Muscle of leg (tissue), 11 donors: Measurements from ENCODE around the gene RFC2. TPM values are rescaled to one million over a fixed set of nuclear protein-coding genes. Genes with fewer than 3 reads are reported as not detected.
A peak's percentile ranks its signal among the peaks of the same experiment; 100 is the strongest.

Source experiments
- DNase-seq: peaks from one replicate; pipeline ENCODE4 v3.0.0; 2013
- H3K27ac ChIP-seq: one replicate; pipeline ENCODE4 v1.5.1; 2013; ENCODE audit warnings: mild to moderate bottlenecking, low read length, control low read depth
- H3K27me3 ChIP-seq: one replicate; pipeline ENCODE4 v1.6.1; 2013; ENCODE audit warnings: low read length; ENCODE audit not compliant: control insufficient read depth, insufficient read depth
- H3K36me3 ChIP-seq: one replicate; pipeline ENCODE4 v1.6.1; 2013; ENCODE audit warnings: low read length; ENCODE audit not compliant: control insufficient read depth, insufficient read depth
- H3K4me1 ChIP-seq: one replicate; pipeline ENCODE4 v1.6.1; 2013; ENCODE audit warnings: low read length; ENCODE audit not compliant: control insufficient read depth, insufficient read depth
- H3K4me3 ChIP-seq: one replicate; pipeline ENCODE4 v1.5.1; 2013; ENCODE audit warnings: low read length, control low read depth
- H3K9me3 ChIP-seq: replicated peaks from 2 replicates; pipeline ENCODE4 v1.6.1; 2013; ENCODE audit warnings: low read depth, low read length; ENCODE audit not compliant: control insufficient read depth
- WGBS: methylation state at CpG from one replicate; pipeline ENCODE4 v1.1.5; 2013; ENCODE audit warnings: missing lambda C conversion rate; ENCODE audit not compliant: insufficient coverage; 5-methylcytosine and 5-hydroxymethylcytosine counted together
- polyA plus RNA-seq, 8 donors: library from polyadenylated mRNA; unstranded; fragments of 120-200 nt; gene quantifications; one replicate each; pipeline versions ENCODE4 v1.2.1 to v1.2.3, GENCODE V29; 2013; ENCODE audit warnings: inconsistent platforms in 1 of 8, low replicate concordance in 1 of 8; ENCODE audit not compliant: insufficient read length in 8 of 8, insufficient read depth in 1 of 8
- total RNA-seq: library from RNA; stranded (reverse); fragments of 120-200 nt; gene quantifications from one replicate; pipeline ENCODE4 v1.2.4, GENCODE V29; 2013

Gene RFC2
- total and polyA plus RNA-seq, 9 donors = 27.5 to 39.5 (median 38.0) TPM

- no peak overlapping the region for H3K4me3 ChIP-seq
- H3K27ac ChIP-seq = no peak overlapping the region
- H3K27me3 ChIP-seq = no peaks in the 10 kb centered on the region
- no peak for DNase-seq
- 65% methylated on average over 7 of the region's 18 CpGs for WGBS
- H3K9me3 ChIP-seq = peaks cover 3% of the 10 kb centered on the region
- no peaks in the 10 kb centered on the region for H3K36me3 ChIP-seq
- H3K4me1 ChIP-seq = peaks cover 40% of the 10 kb centered on the region
Measured at GRCh38 chr7:74292757-74293576, 38.8 kb upstream of the RFC2 start.

- 88% methylated on average over 1 of the region's 5 CpGs for WGBS
- H3K4me1 ChIP-seq = peaks cover 41% of the 10 kb centered on the region
Measured at GRCh38 chr7:74291535-74291934, 37.3 kb upstream of the RFC2 start.

GRCh38 chr7:74290981-74291441, 36.8 kb upstream of the RFC2 start:
- Histone ChIP-seq H3K4me1 (peaks cover 41% of the 10 kb centered on the region), H3K27ac (no peak overlapping the region), H3K4me3 (peak overlapping the region; percentile 65), H3K27me3 (no peaks in the 10 kb centered on the region), H3K9me3 (no peaks in the 10 kb centered on the region), H3K36me3 (no peaks in the 10 kb centered on the region)
- DNase-seq = no peak
- 25% methylated on average over 3 of the region's 10 CpGs for WGBS

More at GRCh38 chr7:74291535-74291934, 37.3 kb upstream of the RFC2 start:
- no peak for DNase-seq
- Histone ChIP-seq H3K4me3 (no peak overlapping the region), H3K9me3 (no peaks in the 10 kb centered on the region), H3K27ac (no peak overlapping the region), H3K27me3 (no peaks in the 10 kb centered on the region), H3K36me3 (no peaks in the 10 kb centered on the region)

- DNase-seq = no peak
- H3K9me3 ChIP-seq = no peaks in the 10 kb centered on the region
- no peak overlapping the region for H3K27ac ChIP-seq
- H3K4me3 ChIP-seq = peak overlapping the region; percentile 65
- WGBS = 28% methylated on average over 2 of the region's 9 CpGs
- H3K4me1 ChIP-seq = peaks cover 41% of the 10 kb centered on the region
- H3K36me3 ChIP-seq = no peaks in the 10 kb centered on the region
- H3K27me3 ChIP-seq = no peaks in the 10 kb centered on the region
Measured at GRCh38 chr7:74290553-74290950, 36.4 kb upstream of the RFC2 start.

- 2% methylated on average over 43 of the region's 60 CpGs for WGBS
- H3K36me3 ChIP-seq = no peaks in the 10 kb centered on the region
- H3K27ac ChIP-seq = no peak overlapping the region
- peak; percentile 47 for DNase-seq
- H3K9me3 ChIP-seq = no peaks in the 10 kb centered on the region
- peaks cover 42% of the 10 kb centered on the region for H3K4me1 ChIP-seq
- H3K4me3 ChIP-seq = peak overlapping the region; percentile 65
- no peaks in the 10 kb centered on the region for H3K27me3 ChIP-seq
Measured at GRCh38 chr7:74289659-74290552, 35.7 kb upstream of the RFC2 start.

GRCh38 chr7:74289018-74289658, 34.9 kb upstream of the RFC2 start, which contains the start of gene CLIP2:
Gene CLIP2 (plus strand): TSS chr7:74289407. CDS start chr7:74317547, 28,140 bp downstream.
- Histone ChIP-seq H3K9me3 (no peaks in the 10 kb centered on the region), H3K4me1 (peaks cover 40% of the 10 kb centered on the region), H3K27me3 (no peaks in the 10 kb centered on the region), H3K4me3 (peak within 1 kb of the TSS; percentile 65), H3K36me3 (no peaks in the 10 kb centered on the region), H3K27ac (no peak within 1 kb of the TSS)
- 1% methylated on average over 61 of the region's 67 CpGs for WGBS
- peak; percentile 91 for DNase-seq

- Histone ChIP-seq H3K9me3 (no peaks in the 10 kb centered on the region), H3K4me3 (no peak overlapping the region), H3K27ac (no peak overlapping the region), H3K36me3 (no peaks in the 10 kb centered on the region), H3K27me3 (no peaks in the 10 kb centered on the region), H3K4me1 (peaks cover 36% of the 10 kb centered on the region)
- 33% methylated on average over 7 of the region's 20 CpGs for WGBS
- DNase-seq = no peak
Measured at GRCh38 chr7:74288034-74288881, 34.1 kb upstream of the RFC2 start.

- 57% methylated on average over 2 of the region's 7 CpGs for WGBS
- Histone ChIP-seq H3K27me3 (no peaks in the 10 kb centered on the region), H3K36me3 (no peaks in the 10 kb centered on the region), H3K4me3 (no peak overlapping the region), H3K4me1 (peaks cover 31% of the 10 kb centered on the region), H3K27ac (no peak overlapping the region), H3K9me3 (no peaks in the 10 kb centered on the region)
- no peak for DNase-seq
Measured at GRCh38 chr7:74287303-74288033, 33.3 kb upstream of the RFC2 start.

- Histone ChIP-seq H3K27me3 (no peaks in the 10 kb centered on the region), H3K36me3 (no peaks in the 10 kb centered on the region), H3K4me1 (peaks cover 28% of the 10 kb centered on the region), H3K4me3 (no peak overlapping the region), H3K27ac (no peak overlapping the region), H3K9me3 (no peaks in the 10 kb centered on the region)
- WGBS = 53% methylated on average over 6 of the region's 11 CpGs
- DNase-seq = no peak
Measured at GRCh38 chr7:74286131-74286530, 31.9 kb upstream of the RFC2 start.
